K562 (cell line): Measurements from ENCODE around the gene SCN2B. TPM values are rescaled to one million over a fixed set of nuclear protein-coding genes. Genes with fewer than 3 reads are reported as not detected.

Experiments used
- ATAC-seq: fragments of 200-7000 bp; cut with Tn5 transposase; 3 replicates; pipeline ENCODE4 v1.9.1; 2020; ENCODE audit warnings: moderate library complexity
- BruUV-seq: library from RNA; stranded (reverse); fragments of 400-500 nt; replicated peaks from 2 replicates; lab custom pipeline; 2021; lab: Mats Ljungman, UMichigan
- CTCF ChIA-PET: fragments of 300-600 bp; formaldehyde crosslinking; extraction: SDS; loops from one replicate; lab custom pipeline; 2021; ENCODE audit warnings: low intra/inter-chr PET ratio; lab: Yijun Ruan, JAX
- POLR2A ChIA-PET: fragments of 300-600, 350-650 bp; sonication (Branson Sonifier 250); formaldehyde crosslinking; extraction: SDS; loops from one replicate; lab custom pipeline; 2021; ENCODE audit warnings: antibody characterized with exemption, inconsistent platforms; lab: Yijun Ruan, JAX
- DNase-seq, 4 experiments: peaks; one replicate each; pipeline versions ENCODE4 v3.0.0 to v3.0.0-alpha.2; 2011 to 2018; ENCODE audit warnings: low spot score in 3 of 4, mixed read lengths in 3 of 4; ENCODE audit errors: extremely low read depth in 1 of 4
- FAIRE-seq: peaks from 2 replicates; lab custom pipeline; 2011; peaks lifted over from hg19 to GRCh38; lab: Jason Lieb, UNC
- H2AFZ ChIP-seq: 2 replicates; pipeline ENCODE4 v1.6.0; 2011; ENCODE audit warnings: low read depth, low read length, control low read depth, inconsistent platforms
- H3K27ac ChIP-seq: fragments of 200-600 bp; 3 replicates; pipeline ENCODE4 v1.8.0; 2011; ENCODE audit warnings: low read depth, mild to moderate bottlenecking, control low read depth, inconsistent platforms, low read length, moderate library complexity, mixed read lengths; ENCODE audit errors: extremely low read depth
- H3K27me3 ChIP-seq, 2 experiments: fragments of 300-600 bp in 1 of 2; 2 replicates in 1 of 2; 3 replicates in 1 of 2; pipeline versions ENCODE4 v1.6.0 to v1.8.0; 2011; ENCODE audit warnings: inconsistent platforms in 2 of 2, low read length in 2 of 2, mild to moderate bottlenecking in 1 of 2, mixed read lengths in 1 of 2, moderate library complexity in 1 of 2; ENCODE audit not compliant: control insufficient read depth in 2 of 2, insufficient read depth in 2 of 2
- H3K36me3 ChIP-seq: fragments of 300-600 bp; 3 replicates; pipeline ENCODE4 v1.8.0; 2011; ENCODE audit warnings: mild to moderate bottlenecking, low read length, inconsistent platforms; ENCODE audit not compliant: control insufficient read depth, insufficient read depth
- H3K4me1 ChIP-seq, 2 experiments: fragments of 200-600 bp in 1 of 2; replicated peaks in 1 of 2; 2 replicates in 1 of 2; 3 replicates in 1 of 2; pipeline versions ENCODE4 v1.5.1 to v1.8.0; 2011; ENCODE audit warnings: inconsistent platforms in 2 of 2, low read length in 2 of 2, mild to moderate bottlenecking in 1 of 2, mixed read lengths in 1 of 2, moderate library complexity in 1 of 2; ENCODE audit not compliant: control insufficient read depth in 2 of 2, insufficient read depth in 2 of 2
- H3K4me2 ChIP-seq: 2 replicates; pipeline ENCODE4 v1.6.1; 2011; ENCODE audit warnings: low read length, control low read depth, inconsistent platforms, mixed read lengths; ENCODE audit not compliant: insufficient read depth
- H3K4me3 ChIP-seq: fragments of 200-600 bp; sonication (generic), shearing (Covaris generic); 2 replicates; pipeline ENCODE4 v1.5.1; 2016; ENCODE audit warnings: control low read depth, inconsistent platforms
- H3K79me2 ChIP-seq: fragments of 200-600 bp; 3 replicates; pipeline ENCODE4 v1.8.0; 2011; ENCODE audit warnings: low read length, inconsistent platforms; ENCODE audit not compliant: control insufficient read depth, insufficient read depth
- H3K9ac ChIP-seq, 2 experiments: 2 replicates each; pipeline versions ENCODE4 v1.6.0 to v1.6.1; 2011; ENCODE audit warnings: low read depth in 2 of 2, low read length in 2 of 2, control low read depth in 1 of 2, inconsistent platforms in 1 of 2, mild to moderate bottlenecking in 1 of 2, mixed read lengths in 1 of 2; ENCODE audit not compliant: insufficient read depth in 1 of 2
- H3K9me1 ChIP-seq: one replicate; pipeline ENCODE4 v1.6.0; 2011; ENCODE audit warnings: inconsistent platforms, mild to moderate bottlenecking, low read length, moderate library complexity; ENCODE audit not compliant: control insufficient read depth, insufficient read depth
- H3K9me3 ChIP-seq: replicated peaks from 2 replicates; pipeline ENCODE4 v1.5.1; 2011; ENCODE audit warnings: low read depth, low read length, inconsistent platforms; ENCODE audit not compliant: control insufficient read depth, insufficient read depth
- H4K20me1 ChIP-seq: replicated peaks from 2 replicates; pipeline ENCODE4 v1.6.1; 2011; ENCODE audit warnings: low read length, inconsistent platforms, mixed read lengths; ENCODE audit not compliant: control insufficient read depth, insufficient read depth
- C11orf30 ChIP-seq: fragments of 450-650 bp; IDR thresholded peaks from 2 replicates; pipeline ENCODE4 v1.6.1; 2016; ENCODE audit warnings: low read depth, mild to moderate bottlenecking
- CEBPB ChIP-seq: fragments of 450-650 bp; IDR thresholded peaks from 2 replicates; pipeline ENCODE4 v1.6.1; 2016; ENCODE audit warnings: missing genetic modification characterization, missing compliant biosample characterization
- ETV5 ChIP-seq: sonication (generic); formaldehyde crosslinking; IDR thresholded peaks from 2 replicates; pipeline ENCODE4 v1.4.0; 2020; ENCODE audit warnings: low read depth, mild to moderate bottlenecking, missing genetic modification reagents
- RFX1 ChIP-seq: fragments of 450-650 bp; IDR thresholded peaks from 2 replicates; pipeline ENCODE4 v1.6.1; 2016; ENCODE audit warnings: mild to moderate bottlenecking, moderate library complexity
- ZBTB17 ChIP-seq: fragments of 450-650 bp; formaldehyde crosslinking; IDR thresholded peaks from 2 replicates; pipeline ENCODE4 v1.4.0; 2020; ENCODE audit warnings: mild to moderate bottlenecking
- ZNF431 ChIP-seq: sonication (generic); formaldehyde crosslinking; IDR thresholded peaks from 2 replicates; pipeline ENCODE4 v1.8.0; 2022; ENCODE audit warnings: mild to moderate bottlenecking, missing genetic modification reagents
- WGBS: fragments of 100-300 bp; shearing (Covaris generic); methylation state at CpG from one replicate; pipeline ENCODE4 v1.1.6; 2016; ENCODE audit warnings: low coverage, mixed read lengths; ENCODE audit not compliant: insufficient coverage; ENCODE audit errors: missing lambda C conversion rate; 5-methylcytosine and 5-hydroxymethylcytosine counted together
- in situ Hi-C: fragments of 300-500 bp; cut with MboI; formaldehyde crosslinking; loops from 4 replicates; pipeline ENCODE4 v1.15.0; 2018; ENCODE audit warnings: inconsistent platforms, mixed read lengths
- intact Hi-C: fragments of 100-400 bp; cut with micrococcal nuclease; formaldehyde crosslinking; loops from 2 replicates; pipeline ENCODE4 v1.14.2; 2022
- polyA plus RNA-seq, 8 experiments: library from polyadenylated mRNA; depleted of rRNA in 4 of 8; stranded (reverse) in 5 of 8; unstranded in 3 of 8; fragments of >200 nt; fragmentation: Nextera tagmentation in 2 of 8; fragmentation: Illumina TruSeq in 1 of 8; extraction: Ambion mirVana in 2 of 8; extraction: Trizol in 1 of 8; gene quantifications; 2 replicates each; pipeline versions ENCODE4 v1.2.1 to v1.2.3, GENCODE V29; 2011 to 2014; ENCODE audit warnings: inconsistent platforms in 1 of 8, missing spikeins in 1 of 8
- total RNA-seq, 7 experiments: library from RNA; depleted of rRNA in 6 of 7; stranded (reverse); fragments of >200 nt in 6 of 7; fragmentation: Illumina TruSeq in 2 of 7; extraction: Trizol in 2 of 7; gene quantifications; 2 replicates each; pipeline versions ENCODE4 v1.2.1 to v1.2.3, GENCODE V29; 2011 to 2021; ENCODE audit warnings: low replicate concordance in 1 of 7

SCN2B gene
- total and polyA plus RNA-seq, 9 of the 15 experiments (the other 6 are each of a cell fraction or from before 2014, with no cell fraction given), result not detected

- ATAC-seq (no peak), FAIRE-seq (no peak), DNase-seq (no peak)
- no peak for TF ChIP-seq ZBTB17 (CRISPR knock-in tag)
- TF ChIP-seq CEBPB, result 0 out of 2 replicates have a peak, but pooled peaks have one; percentile 13
- 0 out of 2 replicates have a peak, but pooled peaks have one; percentile 8 for TF ChIP-seq RFX1
- TF ChIP-seq C11orf30, result peak; percentile 4; the same call in 1 of the 2 replicates
- no peak for TF ChIP-seq ETV5 (CRISPR knock-in tag)
- no peak for TF ChIP-seq ZNF431
- Histone ChIP-seq H3K36me3 (no peaks in the 10 kb centered on the region), H3K9ac (no peak overlapping the region), H3K4me1 (peaks cover 0 to 5% of the 10 kb centered on the region in 2 experiments; a peak in 2 of 5 replicates), H3K27ac (no peak overlapping the region), H2AFZ (peak overlapping the region; percentile 46; the same call in 1 of the 2 replicates), H3K9me1 (no peaks in the 10 kb centered on the region), H3K4me2 (no peak overlapping the region), H3K4me3 (no peak overlapping the region), H3K9me3 (no peaks in the 10 kb centered on the region), H3K27me3 (peaks cover 17 to 22% of the 10 kb centered on the region in 2 experiments), H4K20me1 (no peaks in the 10 kb centered on the region), H3K79me2 (no peaks in the 10 kb centered on the region)
- CTCF ChIA-PET, result no interaction called here
- POLR2A ChIA-PET, result interaction anchor here (1.0 kb wide), 3 partner anchors 23 to 48 kb away, joined by 3 read pairs; no protein-coding TSS in a partner anchor
- in situ Hi-C loops (no loop called here), intact Hi-C loops (no loop called here)
- WGBS, result 2% methylated on average over 6 of the region's 6 CpGs
- no TSS peak for BruUV-seq
Observed at GRCh38 chr11:118214210-118214914, 37.9 kb upstream of the SCN2B start.
